ENCODE results near the gene LGI4. TPM values are rescaled to one million over a fixed set of nuclear protein-coding genes. Genes with fewer than 3 reads are reported as not detected.

The LGI4 gene
- total RNA-seq, 1 donor from 2014 or later, result 16.1 TPM

GRCh38 chr19:35165200-35166058, 30.6 kb upstream of the LGI4 start:
- no peak for TF ChIP-seq CTCF (conservative IDR thresholded peaks at IDR 0.05)
- peaks cover 10% of the 10 kb centered on the region for H3K9me3 Mint-ChIP-seq
- no peak for DNase-seq (ENCODE audit: low read depth, low spot score)
- H3K27ac Mint-ChIP-seq (ENCODE audit: unreplicated experiment), result no peak overlapping the region
- H3K4me1 Mint-ChIP-seq, result no peaks in the 10 kb centered on the region
- no peaks in the 10 kb centered on the region for H3K27me3 Mint-ChIP-seq (ENCODE audit: low read depth)
- peaks cover 25% of the 10 kb centered on the region for H3K36me3 Mint-ChIP-seq (ENCODE audit: low read depth)
- H3K4me3 Mint-ChIP-seq, result no peak overlapping the region

GRCh38 chr19:35164418-35164817, 29.6 kb upstream of the LGI4 start:
- Mint-ChIP-seq H3K27ac (ENCODE audit: unreplicated experiment) (no peak overlapping the region), H3K36me3 (ENCODE audit: low read depth) (peaks cover 25% of the 10 kb centered on the region), H3K4me3 (no peak overlapping the region), H3K4me1 (peaks cover under 1% of the 10 kb centered on the region), H3K9me3 (peaks cover 10% of the 10 kb centered on the region), H3K27me3 (ENCODE audit: low read depth) (peaks cover 1% of the 10 kb centered on the region)
- TF ChIP-seq CTCF (conservative IDR thresholded peaks at IDR 0.05), result no peak
- no peak for DNase-seq (ENCODE audit: low read depth, low spot score)

GRCh38 chr19:35162471-35163326, 27.8 kb upstream of the LGI4 start:
- H3K36me3 Mint-ChIP-seq (ENCODE audit: low read depth), result peaks cover 25% of the 10 kb centered on the region
- DNase-seq (ENCODE audit: low read depth, low spot score), result no peak
- H3K27ac Mint-ChIP-seq (ENCODE audit: unreplicated experiment), result no peak overlapping the region
- peaks cover 4% of the 10 kb centered on the region for H3K4me1 Mint-ChIP-seq
- H3K27me3 Mint-ChIP-seq (ENCODE audit: low read depth), result peaks cover 15% of the 10 kb centered on the region
- H3K9me3 Mint-ChIP-seq, result peaks cover 10% of the 10 kb centered on the region
- TF ChIP-seq CTCF (conservative IDR thresholded peaks at IDR 0.05), result no peak
- no peak overlapping the region for H3K4me3 Mint-ChIP-seq

- H3K9me3 Mint-ChIP-seq, result peaks cover 10% of the 10 kb centered on the region
- peaks cover 28% of the 10 kb centered on the region for H3K27me3 Mint-ChIP-seq (ENCODE audit: low read depth)
- peaks cover 4% of the 10 kb centered on the region for H3K4me1 Mint-ChIP-seq
- no peak overlapping the region for H3K4me3 Mint-ChIP-seq
- no peak for TF ChIP-seq CTCF (conservative IDR thresholded peaks at IDR 0.05)
- H3K27ac Mint-ChIP-seq (ENCODE audit: unreplicated experiment), result no peak overlapping the region
- H3K36me3 Mint-ChIP-seq (ENCODE audit: low read depth), result peaks cover 22% of the 10 kb centered on the region
- no peak for DNase-seq (ENCODE audit: low read depth, low spot score)
Observed at GRCh38 chr19:35161434-35161743, 26.5 kb upstream of the LGI4 start.

- H3K36me3 Mint-ChIP-seq (ENCODE audit: low read depth), result peaks cover 18% of the 10 kb centered on the region
- TF ChIP-seq CTCF (conservative IDR thresholded peaks at IDR 0.05), result no peak
- peaks cover 4% of the 10 kb centered on the region for H3K4me1 Mint-ChIP-seq
- no peak overlapping the region for H3K4me3 Mint-ChIP-seq
- DNase-seq (ENCODE audit: low read depth, low spot score), result no peak
- H3K9me3 Mint-ChIP-seq, result peaks cover 10% of the 10 kb centered on the region
- H3K27ac Mint-ChIP-seq (ENCODE audit: unreplicated experiment), result no peak overlapping the region
- peaks cover 34% of the 10 kb centered on the region for H3K27me3 Mint-ChIP-seq (ENCODE audit: low read depth)
Observed at GRCh38 chr19:35160629-35161433, 26.0 kb upstream of the LGI4 start.

Measured in neural crest cell (in vitro differentiated cells).